Hepatocyte (in vitro differentiated cells): ENCODE data around the gene MYRF. TPM values are rescaled to one million over a fixed set of nuclear protein-coding genes. Genes with fewer than 3 reads are reported as not detected.

Experiments
- DNase-seq: peaks from one replicate; pipeline ENCODE4 v3.0.0-alpha.2; 2016; ENCODE audit warnings: low spot score
- H2AFZ ChIP-seq: fragments of 200-600 bp; sonication (generic); 2 replicates; pipeline ENCODE4 v1.6.0; 2016; ENCODE audit warnings: antibody characterized with exemption, mild to moderate bottlenecking
- H3K27ac ChIP-seq: fragments of 200-600 bp; sonication (generic); 2 replicates; pipeline ENCODE4 v1.5.1; 2016; ENCODE audit warnings: mild to moderate bottlenecking
- H3K27me3 ChIP-seq: fragments of 200-600 bp; sonication (generic); 2 replicates; pipeline ENCODE4 v1.6.1; 2016
- H3K36me3 ChIP-seq: fragments of 200-600 bp; sonication (generic); replicated peaks from 2 replicates; pipeline ENCODE4 v1.5.1; 2016; ENCODE audit warnings: low read depth; ENCODE audit not compliant: insufficient read depth
- H3K4me1 ChIP-seq: fragments of 200-600 bp; sonication (generic); 2 replicates; pipeline ENCODE4 v1.5.1; 2016; ENCODE audit warnings: mild to moderate bottlenecking, moderate library complexity; ENCODE audit not compliant: insufficient read depth
- H3K4me2 ChIP-seq: fragments of 200-600 bp; sonication (generic); 2 replicates; pipeline ENCODE4 v1.6.0; 2016
- H3K4me3 ChIP-seq: fragments of 200-600 bp; sonication (generic); 2 replicates; pipeline ENCODE4 v1.5.1; 2016; ENCODE audit warnings: mild to moderate bottlenecking
- H3K79me2 ChIP-seq: fragments of 200-600 bp; sonication (generic); 2 replicates; pipeline ENCODE4 v1.6.0; 2017; ENCODE audit warnings: mild to moderate bottlenecking
- H3K9me2 ChIP-seq: fragments of 200-600 bp; sonication (generic); replicated peaks from 2 replicates; pipeline ENCODE4 v1.6.0; 2017; ENCODE audit warnings: mild to moderate bottlenecking; ENCODE audit not compliant: insufficient read depth
- H3K9me3 ChIP-seq: fragments of 200-600 bp; sonication (generic); 2 replicates; pipeline ENCODE4 v1.5.1; 2016; ENCODE audit warnings: low read depth, mild to moderate bottlenecking
- H4K20me1 ChIP-seq: fragments of 200-600 bp; sonication (generic); 2 replicates; pipeline ENCODE4 v1.6.0; 2016; ENCODE audit warnings: mild to moderate bottlenecking; ENCODE audit not compliant: insufficient read depth, poor library complexity, severe bottlenecking
- EZH2 ChIP-seq: fragments of 200-600 bp; sonication (generic); IDR thresholded peaks from 2 replicates; pipeline ENCODE4 v1.6.1; 2016; ENCODE audit warnings: antibody characterized with exemption, mild to moderate bottlenecking, borderline replicate concordance
- EZH2phosphoT487 ChIP-seq: fragments of 200-600 bp; sonication (generic); IDR thresholded peaks from one replicate; pipeline ENCODE4 v1.6.1; 2018; ENCODE audit warnings: antibody characterized with exemption, mild to moderate bottlenecking, low read depth, moderate library complexity; ENCODE audit not compliant: unreplicated experiment, severe bottlenecking
- WGBS: methylation state at CpG from one replicate; pipeline ENCODE4 v1.1.6; 2016; ENCODE audit warnings: low lambda C conversion rate; ENCODE audit errors: missing lambda C conversion rate; 5-methylcytosine and 5-hydroxymethylcytosine counted together
- polyA plus RNA-seq: library from polyadenylated mRNA; unstranded; fragments of >200 nt; fragmentation: Nextera tagmentation; extraction: Ambion mirVana; gene quantifications from 2 replicates; pipeline ENCODE4 v1.2.1, GENCODE V29; 2016
- total RNA-seq: library from RNA; depleted of rRNA; stranded (reverse); fragments of >200 nt; gene quantifications from 2 replicates; pipeline ENCODE4 v1.2.3, GENCODE V29; 2014
- TF ChIP-seq, protein P1 (sequence below): fragments of 200-600 bp; sonication (generic); IDR thresholded peaks from 2 replicates; pipeline ENCODE4 v1.5.1; 2016; ENCODE audit warnings: antibody characterized with exemption, mild to moderate bottlenecking; ENCODE audit not compliant: poor library complexity

MYRF gene
- total and polyA plus RNA-seq, 2 experiments from 2014 or later, result 57.3 to 96.7 TPM

DNA sequence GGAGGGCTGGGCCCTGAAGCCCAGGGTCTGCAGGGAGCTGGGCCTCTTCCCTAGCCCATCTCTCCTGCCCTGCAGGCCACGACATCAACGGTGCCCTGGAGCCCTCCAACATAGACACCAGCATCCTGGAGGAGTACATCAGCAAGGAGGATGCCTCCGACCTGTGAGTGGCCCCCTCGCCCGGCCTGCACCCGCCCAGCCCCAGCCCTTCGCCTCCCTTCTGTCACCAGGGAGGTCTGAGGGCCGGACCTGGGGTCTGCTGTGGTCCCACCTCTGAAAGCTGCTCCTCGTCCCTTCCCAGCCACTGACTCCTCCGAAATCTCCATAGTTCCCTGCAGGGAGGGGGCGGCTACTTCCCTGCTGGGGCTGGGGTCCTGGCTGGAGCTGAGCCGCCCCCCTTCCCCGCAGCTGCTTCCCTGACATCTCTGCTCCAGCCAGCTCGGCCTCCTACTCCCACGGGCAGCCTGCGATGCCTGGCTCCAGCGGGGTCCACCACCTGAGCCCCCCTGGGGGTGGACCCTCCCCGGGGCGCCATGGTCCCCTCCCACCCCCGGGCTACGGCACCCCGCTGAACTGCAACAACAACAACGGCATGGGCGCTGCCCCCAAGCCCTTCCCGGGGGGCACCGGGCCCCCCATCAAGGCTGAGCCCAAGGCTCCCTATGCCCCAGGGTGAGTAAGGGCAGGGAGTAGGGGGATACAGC, 13.3 kb downstream of the MYRF start:
- Histone ChIP-seq H2AFZ (no peak overlapping the region), H3K4me2 (no peak overlapping the region), H3K79me2 (peaks cover 55% of the 10 kb centered on the region), H3K9me2 (no peaks in the 10 kb centered on the region), H3K27ac (peak overlapping the region; percentile 89), H3K9me3 (no peaks in the 10 kb centered on the region), H3K4me3 (no peak overlapping the region), H3K4me1 (peaks cover 88% of the 10 kb centered on the region), H4K20me1 (no peaks in the 10 kb centered on the region), H3K27me3 (no peaks in the 10 kb centered on the region), H3K36me3 (no peaks in the 10 kb centered on the region)
- 93% methylated on average over 12 of the region's 26 CpGs for whole genome bisulfite sequencing
- no peak for TF ChIP-seq EZH2phosphoT487
- TF ChIP-seq, protein P1, sequence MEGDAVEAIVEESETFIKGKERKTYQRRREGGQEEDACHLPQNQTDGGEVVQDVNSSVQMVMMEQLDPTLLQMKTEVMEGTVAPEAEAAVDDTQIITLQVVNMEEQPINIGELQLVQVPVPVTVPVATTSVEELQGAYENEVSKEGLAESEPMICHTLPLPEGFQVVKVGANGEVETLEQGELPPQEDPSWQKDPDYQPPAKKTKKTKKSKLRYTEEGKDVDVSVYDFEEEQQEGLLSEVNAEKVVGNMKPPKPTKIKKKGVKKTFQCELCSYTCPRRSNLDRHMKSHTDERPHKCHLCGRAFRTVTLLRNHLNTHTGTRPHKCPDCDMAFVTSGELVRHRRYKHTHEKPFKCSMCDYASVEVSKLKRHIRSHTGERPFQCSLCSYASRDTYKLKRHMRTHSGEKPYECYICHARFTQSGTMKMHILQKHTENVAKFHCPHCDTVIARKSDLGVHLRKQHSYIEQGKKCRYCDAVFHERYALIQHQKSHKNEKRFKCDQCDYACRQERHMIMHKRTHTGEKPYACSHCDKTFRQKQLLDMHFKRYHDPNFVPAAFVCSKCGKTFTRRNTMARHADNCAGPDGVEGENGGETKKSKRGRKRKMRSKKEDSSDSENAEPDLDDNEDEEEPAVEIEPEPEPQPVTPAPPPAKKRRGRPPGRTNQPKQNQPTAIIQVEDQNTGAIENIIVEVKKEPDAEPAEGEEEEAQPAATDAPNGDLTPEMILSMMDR, result no peak
- no peak for TF ChIP-seq EZH2
- DNase-seq, result no peak

DNA sequence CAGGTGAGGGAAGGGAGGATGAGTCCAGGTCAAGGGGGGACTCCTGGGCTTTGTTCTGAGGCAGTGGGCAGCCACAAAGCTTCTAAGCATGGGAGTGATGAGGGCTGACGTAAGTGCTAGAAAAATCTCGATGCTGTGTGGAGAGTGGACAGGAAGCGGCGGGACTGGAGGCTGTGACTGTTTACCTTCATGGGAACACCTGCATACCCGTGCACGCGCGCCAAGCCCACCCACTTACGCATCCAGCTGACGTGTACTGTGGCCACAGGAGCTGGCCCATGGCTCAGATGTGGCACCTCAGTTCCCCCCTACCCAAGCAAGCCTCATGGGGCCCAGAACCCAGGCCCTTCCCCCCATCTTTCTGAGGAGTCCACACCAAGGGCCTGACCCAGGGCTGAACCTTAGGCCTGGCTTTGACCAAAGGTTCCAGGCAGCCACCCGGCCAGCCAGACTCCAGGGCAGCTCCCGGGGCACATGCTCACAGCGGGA, 14.0 kb downstream of the MYRF start:
- no peak for DNase-seq
- no peaks in the 10 kb centered on the region for H4K20me1 ChIP-seq
- H3K27me3 ChIP-seq, result no peaks in the 10 kb centered on the region
- no peaks in the 10 kb centered on the region for H3K9me3 ChIP-seq
- H3K36me3 ChIP-seq, result no peaks in the 10 kb centered on the region
- no peak overlapping the region for H2AFZ ChIP-seq
- H3K4me1 ChIP-seq, result peaks cover 83% of the 10 kb centered on the region
- no peak overlapping the region for H3K4me2 ChIP-seq
- peak overlapping the region; percentile 89 for H3K27ac ChIP-seq
- WGBS, result 55% methylated on average over 13 of the region's 13 CpGs
- no peak for TF ChIP-seq EZH2
- TF ChIP-seq, protein P1, result no peak
- no peak for TF ChIP-seq EZH2phosphoT487
- H3K4me3 ChIP-seq, result no peak overlapping the region
- peaks cover 48% of the 10 kb centered on the region for H3K79me2 ChIP-seq
- no peaks in the 10 kb centered on the region for H3K9me2 ChIP-seq

DNA sequence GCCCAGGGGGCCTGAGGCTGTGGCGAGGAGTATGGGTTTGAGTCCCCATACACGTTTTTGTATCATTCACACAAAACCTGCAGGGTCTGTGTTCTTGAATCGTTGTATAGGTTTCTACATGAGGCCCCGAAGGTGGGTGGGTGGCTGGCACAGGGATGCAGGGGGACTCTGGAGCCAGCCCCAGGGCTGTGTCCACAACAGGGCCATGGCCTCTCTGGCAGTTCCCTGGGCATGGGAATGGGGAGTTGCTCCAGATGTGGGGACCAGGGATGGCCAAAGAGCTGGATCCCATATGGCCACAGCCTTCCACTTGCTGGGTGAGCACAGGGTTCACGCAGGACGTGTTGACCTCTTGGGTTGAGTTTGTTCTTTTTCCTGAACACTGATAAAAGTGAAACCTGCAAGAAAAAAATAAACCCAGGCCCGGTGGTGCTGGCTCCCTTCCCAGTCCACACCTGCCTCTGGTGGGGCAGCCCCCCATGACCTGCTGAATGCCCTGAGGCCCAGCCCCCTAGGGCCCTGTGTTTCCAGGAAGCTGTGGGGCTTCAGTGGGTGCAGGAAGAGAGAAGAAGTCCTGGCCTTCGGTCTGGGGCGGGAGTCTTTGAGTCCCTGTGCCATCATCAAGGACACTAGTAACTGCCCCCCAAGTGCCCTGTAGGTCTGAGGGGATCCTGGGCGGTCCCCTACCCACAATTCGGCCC, 16.1 kb downstream of the MYRF start:
- no peaks in the 10 kb centered on the region for H4K20me1 ChIP-seq
- H3K27ac ChIP-seq, result peak overlapping the region; percentile 75
- peaks cover 29% of the 10 kb centered on the region for H3K79me2 ChIP-seq
- no peak overlapping the region for H3K4me3 ChIP-seq
- H3K9me3 ChIP-seq, result no peaks in the 10 kb centered on the region
- peak overlapping the region; percentile 58 for H3K4me2 ChIP-seq
- no peak for TF ChIP-seq EZH2
- TF ChIP-seq, protein P1, result no peak
- TF ChIP-seq EZH2phosphoT487, result no peak
- H3K36me3 ChIP-seq, result no peaks in the 10 kb centered on the region
- H3K4me1 ChIP-seq, result peaks cover 83% of the 10 kb centered on the region
- WGBS, result 79% methylated on average over 11 of the region's 11 CpGs
- no peaks in the 10 kb centered on the region for H3K27me3 ChIP-seq
- DNase-seq, result no peak
- H3K9me2 ChIP-seq, result no peaks in the 10 kb centered on the region
- no peak overlapping the region for H2AFZ ChIP-seq
